Measurements from ENCODE around the gene UBLCP1. TPM values are rescaled to one million over a fixed set of nuclear protein-coding genes. Genes with fewer than 3 reads are reported as not detected.

Gene UBLCP1
- total RNA-seq, 4 donors from 2014 or later = 17.7 to 20.9 (median 18.8) TPM

GRCh38 chr5:159304961-159305595 is 42.0 kb downstream of the UBLCP1 start:
- Histone ChIP-seq H3K27ac (no peak overlapping the region), H3K4me3 (no peak overlapping the region), H3K9me3 (peaks cover 13% of the 10 kb centered on the region), H3K27me3 (no peaks in the 10 kb centered on the region), H3K36me3 (no peaks in the 10 kb centered on the region), H3K4me1 (no peaks in the 10 kb centered on the region)
- TF ChIP-seq POLR2AphosphoS5 (IDR thresholded peaks at IDR 0.05) (no peak), EP300 (IDR thresholded peaks at IDR 0.05) (no peak), POLR2A (IDR thresholded peaks at IDR 0.05) (no peak), CTCF (IDR thresholded peaks at IDR 0.05) (no peak)
- 54% methylated on average over 5 of the region's 5 CpGs for WGBS
- DNase-seq (ENCODE audit: low spot score in 2 of 2) = no peak

GRCh38 chr5:159309689-159310433 is 46.8 kb downstream of the UBLCP1 start:
- peaks cover 5% of the 10 kb centered on the region for H3K4me1 ChIP-seq
- H3K27me3 ChIP-seq = peaks cover 5% of the 10 kb centered on the region
- TF ChIP-seq POLR2A (IDR thresholded peaks at IDR 0.05) = no peak
- TF ChIP-seq CTCF (IDR thresholded peaks at IDR 0.05) = no peak
- TF ChIP-seq EP300 (IDR thresholded peaks at IDR 0.05) = no peak
- TF ChIP-seq POLR2AphosphoS5 (IDR thresholded peaks at IDR 0.05) = no peak
- no peak for DNase-seq (ENCODE audit: low spot score in 2 of 2)
- H3K9me3 ChIP-seq = no peaks in the 10 kb centered on the region
- WGBS = 81% methylated on average over 8 of the region's 8 CpGs
- H3K4me3 ChIP-seq = no peak overlapping the region
- no peak overlapping the region for H3K27ac ChIP-seq
- no peaks in the 10 kb centered on the region for H3K36me3 ChIP-seq

- no peaks in the 10 kb centered on the region for H3K36me3 ChIP-seq
- peaks cover 5% of the 10 kb centered on the region for H3K27me3 ChIP-seq
- no peak for DNase-seq (ENCODE audit: low spot score in 2 of 2)
- H3K9me3 ChIP-seq = no peaks in the 10 kb centered on the region
- peak overlapping the region; percentile 12 for H3K4me3 ChIP-seq
- H3K27ac ChIP-seq = no peak overlapping the region
- 20% methylated on average over 26 of the region's 26 CpGs for WGBS
- H3K4me1 ChIP-seq = peaks cover 5% of the 10 kb centered on the region
- TF ChIP-seq POLR2AphosphoS5 (IDR thresholded peaks at IDR 0.05) = no peak
- TF ChIP-seq POLR2A (IDR thresholded peaks at IDR 0.05) = no peak
- TF ChIP-seq EP300 (IDR thresholded peaks at IDR 0.05) = no peak
- TF ChIP-seq CTCF (IDR thresholded peaks at IDR 0.05) = no peak
Measured at GRCh38 chr5:159310511-159310910, 47.4 kb downstream of the UBLCP1 start.

- Histone ChIP-seq H3K9me3 (no peaks in the 10 kb centered on the region), H3K27me3 (peaks cover 5% of the 10 kb centered on the region), H3K4me3 (no peak overlapping the region), H3K36me3 (no peaks in the 10 kb centered on the region), H3K27ac (no peak overlapping the region), H3K4me1 (peaks cover 5% of the 10 kb centered on the region)
- WGBS = 67% methylated on average over 7 of the region's 7 CpGs
- TF ChIP-seq POLR2A (IDR thresholded peaks at IDR 0.05) (no peak), EP300 (IDR thresholded peaks at IDR 0.05) (no peak), CTCF (IDR thresholded peaks at IDR 0.05) (no peak)
- no peak for DNase-seq (ENCODE audit: low spot score in 2 of 2)
Measured at GRCh38 chr5:159311063-159311462, 48.0 kb downstream of the UBLCP1 start.

- no peaks in the 10 kb centered on the region for H3K9me3 ChIP-seq
- H3K4me3 ChIP-seq = no peak overlapping the region
- H3K27me3 ChIP-seq = peaks cover 5% of the 10 kb centered on the region
- peaks cover 5% of the 10 kb centered on the region for H3K4me1 ChIP-seq
- H3K27ac ChIP-seq = no peak overlapping the region
- H3K36me3 ChIP-seq = no peaks in the 10 kb centered on the region
- DNase-seq (ENCODE audit: low spot score in 2 of 2) = no peak
- TF ChIP-seq EP300 (IDR thresholded peaks at IDR 0.05) (no peak), CTCF (IDR thresholded peaks at IDR 0.05) (no peak), POLR2A (IDR thresholded peaks at IDR 0.05) (no peak), POLR2AphosphoS5 (IDR thresholded peaks at IDR 0.05) (no peak)
- 93% methylated on average over 2 of the region's 2 CpGs for WGBS
Measured at GRCh38 chr5:159313197-159313596, 50.1 kb downstream of the UBLCP1 start.
